Astrocyte (in vitro differentiated cells and primary cell): Measurements from ENCODE around the gene CYLD.

Source experiments
- CTCF ChIP-seq: IDR thresholded peaks from 2 replicates; pipeline ENCODE4 v1.5.1; 2011; ENCODE audit warnings: low read depth, mild to moderate bottlenecking, inconsistent platforms, low read length, moderate library complexity; ENCODE audit not compliant: insufficient read depth
- EZH2 ChIP-seq: IDR thresholded peaks from 2 replicates; pipeline ENCODE4 v1.6.1; 2012; ENCODE audit warnings: mild to moderate bottlenecking, low read length, inconsistent platforms; ENCODE audit not compliant: insufficient read depth

- TF ChIP-seq CTCF (no peak), EZH2 (no peak)
These were observed 88.8 kb downstream of the CYLD start for GRCh38 chr16:50830698-50831097.
